Stimulated activated CD8-positive, alpha-beta memory T cell treated with anti-CD3 and anti-CD28 coated beads, Interleukin-12 subunit alpha, Interleukin-12 subunit beta, amount 100 ng/mL, for 4 hours (primary cell): ENCODE data around the gene DCAF12.
A peak's percentile ranks its signal among the peaks of the same experiment; 100 is the strongest.
"Not testable (repeated sequence)": the region's sequence is repeated elsewhere in the genome, so short reads cannot be mapped to it uniquely, and the experiment has no call there.

Experiments
- DNase-seq: peaks from one replicate; pipeline ENCODE4 v3.0.0-alpha.2; 2020; ENCODE audit warnings: low read depth

The DCAF12 gene

GRCh38 chr9:34126207-34127034, at the start of gene DCAF12:
Gene DCAF12 (minus strand): TSS chr9:34126698. CDS start chr9:34126431, 267 bp downstream.
- DNase-seq: peak; percentile 78

GRCh38 chr9:34176089-34176488, 49.6 kb upstream of the DCAF12 start:
- no peak for DNase-seq

- DNase-seq: no peak
Observed at GRCh38 chr9:34171753-34172535, 45.4 kb upstream of the DCAF12 start.

- no peak for DNase-seq
Observed at GRCh38 chr9:34170237-34170991, 43.9 kb upstream of the DCAF12 start.

- no peak for DNase-seq
Observed at GRCh38 chr9:34169125-34169524, 42.6 kb upstream of the DCAF12 start.

DNA sequence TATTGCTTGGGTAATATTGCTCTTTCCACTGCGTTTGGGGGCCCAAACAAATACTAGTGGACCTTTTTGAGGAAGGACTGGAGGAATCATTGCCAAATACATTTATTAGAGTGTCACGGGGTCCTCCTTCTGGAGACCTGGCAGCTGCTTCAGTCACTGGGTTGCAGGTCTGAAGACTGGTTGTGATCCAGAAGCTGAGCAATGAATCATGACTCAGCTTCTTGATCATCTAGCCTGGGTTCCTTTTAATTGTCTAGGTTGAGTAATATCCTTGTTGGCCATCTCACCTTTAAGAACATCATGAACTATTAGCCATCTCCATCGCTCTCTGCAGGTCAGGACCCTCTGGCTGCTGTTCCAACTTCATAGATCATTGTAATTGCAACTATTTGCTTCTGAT, 36.9 kb upstream of the DCAF12 start:
- DNase-seq: no peak

DNA sequence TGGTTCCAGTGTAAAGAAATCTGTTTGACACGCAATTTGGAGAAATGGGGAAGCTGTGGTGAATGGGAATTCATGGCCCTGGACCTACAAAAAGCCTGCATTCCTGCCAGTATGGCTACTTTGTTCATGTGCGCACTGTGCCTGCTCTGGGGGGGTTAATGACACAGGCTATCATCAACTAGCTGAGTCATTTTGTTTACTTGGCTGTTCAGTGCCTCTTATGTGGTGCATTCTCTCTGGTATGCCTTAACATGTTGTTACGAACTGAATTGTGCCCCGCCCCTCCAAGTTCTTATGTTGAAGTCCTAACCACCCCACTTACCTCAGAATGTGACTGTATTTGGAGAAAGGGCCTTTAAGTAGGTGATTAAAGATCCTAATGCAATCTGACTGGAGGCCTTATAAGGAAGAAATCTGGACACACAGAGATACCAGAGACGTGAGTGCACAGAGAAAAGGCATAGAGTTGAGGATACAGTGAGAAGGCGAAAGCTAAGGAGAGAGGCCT, 31.9 kb upstream of the DCAF12 start:
- no peak for DNase-seq

DNA sequence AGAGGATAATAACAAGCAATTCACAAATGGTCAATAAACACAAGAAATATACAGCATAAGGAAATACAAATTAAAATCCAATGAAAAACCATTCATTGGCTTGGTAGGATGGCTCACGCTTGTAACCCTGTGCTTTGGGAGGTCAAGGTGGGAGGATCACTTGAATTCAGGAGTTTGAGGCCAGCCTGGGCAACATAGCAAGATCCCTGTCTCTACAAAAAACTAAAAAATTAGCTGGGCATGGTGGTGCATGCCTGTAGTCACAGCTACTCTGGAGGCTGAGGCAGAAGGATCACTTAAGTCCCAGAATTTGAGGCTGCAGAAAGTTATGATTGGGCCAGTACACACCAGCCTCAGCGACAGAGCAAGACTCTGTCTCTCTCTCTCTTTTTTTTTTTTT, 31.4 kb upstream of the DCAF12 start:
- DNase-seq: no peak

GRCh38 chr9:34157318-34157717, 30.8 kb upstream of the DCAF12 start:
- DNase-seq: no peak

GRCh38 chr9:34154057-34154456, 27.6 kb upstream of the DCAF12 start:
- DNase-seq: no peak

GRCh38 chr9:34151398-34151797, 24.9 kb upstream of the DCAF12 start:
- DNase-seq: no peak

DNA sequence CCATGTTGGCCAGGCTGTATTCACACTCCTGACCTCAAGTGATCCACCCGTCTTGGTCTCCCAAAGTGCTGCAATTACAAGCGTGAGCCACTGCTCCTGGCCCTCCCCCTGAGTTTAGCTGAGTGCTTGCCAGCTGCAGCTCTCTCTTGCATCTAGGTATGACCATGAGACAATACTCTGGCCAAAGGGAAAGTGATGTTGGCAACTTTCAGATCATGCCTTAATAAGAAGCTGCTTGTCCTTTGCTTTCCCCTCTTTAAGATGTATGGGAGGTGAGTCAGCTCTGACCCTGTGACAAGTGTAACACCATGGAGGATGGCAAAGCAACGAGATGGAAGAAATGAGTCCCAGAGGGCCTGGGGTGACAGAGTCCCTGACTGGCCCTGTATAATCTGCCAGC, 18.7 kb upstream of the DCAF12 start:
- DNase-seq: no peak

GRCh38 chr9:34143116-34143515, 16.6 kb upstream of the DCAF12 start:
- DNase-seq: no peak

DNA sequence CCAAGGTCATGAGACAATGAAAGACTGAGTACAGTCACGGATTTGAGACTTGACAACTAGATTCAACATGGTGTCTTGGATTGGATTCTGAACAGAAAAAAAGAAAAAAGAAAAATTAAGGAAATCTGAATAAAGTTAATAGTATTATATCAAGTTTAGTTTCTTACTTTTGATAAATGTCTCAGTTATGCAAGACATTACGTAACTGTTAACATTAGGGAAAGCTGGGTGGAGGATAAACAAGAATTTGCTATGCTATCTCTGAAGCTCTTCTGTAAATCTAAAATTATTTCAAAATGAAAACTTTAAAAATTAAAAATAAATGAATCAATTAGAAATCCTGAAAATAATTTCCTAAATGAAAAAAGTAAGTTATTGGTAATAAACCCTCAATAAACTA, 14.4 kb upstream of the DCAF12 start:
- DNase-seq: no peak

- no peak for DNase-seq
Observed at GRCh38 chr9:34139477-34140146, 13.1 kb upstream of the DCAF12 start.

DNA sequence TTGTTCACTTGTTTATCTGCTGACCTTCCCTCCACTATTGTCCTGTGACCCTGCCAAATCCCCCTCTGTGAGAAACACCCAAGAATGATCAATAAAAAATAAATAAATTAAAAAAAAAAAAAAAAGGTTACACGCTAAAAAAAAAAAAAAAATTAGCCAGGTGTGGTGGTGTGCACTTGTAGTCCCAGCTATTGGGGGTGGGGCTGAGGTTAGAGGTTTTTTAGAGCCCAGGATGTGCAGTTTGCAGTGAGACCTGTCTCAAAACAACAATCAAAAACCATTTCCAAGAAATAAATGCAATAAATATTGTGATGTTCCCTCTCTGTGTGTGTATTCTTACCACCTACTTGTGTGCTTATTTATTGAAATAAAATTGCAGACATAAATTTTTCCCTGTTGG, 12.1 kb upstream of the DCAF12 start:
- not testable (repeated sequence) for DNase-seq

GRCh38 chr9:34134521-34134920, 8.0 kb upstream of the DCAF12 start:
- no peak for DNase-seq

GRCh38 chr9:34133436-34133949, 7.0 kb upstream of the DCAF12 start:
- no peak for DNase-seq

GRCh38 chr9:34131571-34131970, 5.1 kb upstream of the DCAF12 start:
- DNase-seq: no peak

DNA sequence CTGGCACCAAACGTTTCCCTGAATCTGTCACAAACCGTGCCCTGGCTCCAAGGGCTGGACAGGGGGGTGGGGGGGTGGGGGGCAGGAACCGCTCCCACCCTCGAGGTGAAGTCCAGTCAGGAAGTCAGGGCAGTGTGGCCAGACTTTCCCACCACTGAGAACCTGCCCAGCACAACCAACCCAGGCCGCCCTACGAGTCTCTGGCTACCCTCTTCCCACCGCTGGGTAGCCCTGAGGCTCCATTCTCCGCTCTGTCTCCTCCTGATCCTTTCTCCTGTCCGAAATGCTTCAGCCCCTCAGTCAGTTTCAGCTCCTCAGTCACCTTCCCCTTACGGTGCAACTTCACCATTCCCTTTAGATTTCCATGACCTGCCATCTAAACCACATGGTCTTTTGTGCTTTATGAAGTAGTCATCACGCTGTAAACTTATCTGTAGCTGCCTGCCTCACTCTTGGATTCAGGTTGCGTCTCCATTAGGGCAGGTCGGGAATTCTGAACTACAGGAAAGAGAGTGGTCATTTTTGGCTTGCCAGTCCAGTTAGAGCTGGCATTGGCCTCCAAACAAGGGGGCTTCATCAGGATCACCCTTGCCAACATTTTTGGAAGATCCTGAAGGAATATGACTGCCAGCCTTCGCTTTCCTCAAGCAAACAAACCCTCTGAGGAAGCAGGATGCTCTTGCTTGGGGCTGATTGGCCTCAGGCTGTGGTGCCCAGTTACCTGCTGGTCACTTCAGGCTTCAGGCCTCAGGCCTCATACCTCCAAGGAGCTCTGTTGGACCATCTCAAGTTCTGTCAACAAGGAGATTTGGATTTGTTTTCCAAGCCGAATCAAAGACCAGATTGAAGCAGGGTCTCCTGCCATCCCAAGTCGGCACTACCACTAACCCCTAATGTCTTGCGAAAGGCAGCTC, 794 bp upstream of the DCAF12 start:
- DNase-seq: no peak
